ENCODE data around the gene BEST3.

The BEST3 gene

DNA sequence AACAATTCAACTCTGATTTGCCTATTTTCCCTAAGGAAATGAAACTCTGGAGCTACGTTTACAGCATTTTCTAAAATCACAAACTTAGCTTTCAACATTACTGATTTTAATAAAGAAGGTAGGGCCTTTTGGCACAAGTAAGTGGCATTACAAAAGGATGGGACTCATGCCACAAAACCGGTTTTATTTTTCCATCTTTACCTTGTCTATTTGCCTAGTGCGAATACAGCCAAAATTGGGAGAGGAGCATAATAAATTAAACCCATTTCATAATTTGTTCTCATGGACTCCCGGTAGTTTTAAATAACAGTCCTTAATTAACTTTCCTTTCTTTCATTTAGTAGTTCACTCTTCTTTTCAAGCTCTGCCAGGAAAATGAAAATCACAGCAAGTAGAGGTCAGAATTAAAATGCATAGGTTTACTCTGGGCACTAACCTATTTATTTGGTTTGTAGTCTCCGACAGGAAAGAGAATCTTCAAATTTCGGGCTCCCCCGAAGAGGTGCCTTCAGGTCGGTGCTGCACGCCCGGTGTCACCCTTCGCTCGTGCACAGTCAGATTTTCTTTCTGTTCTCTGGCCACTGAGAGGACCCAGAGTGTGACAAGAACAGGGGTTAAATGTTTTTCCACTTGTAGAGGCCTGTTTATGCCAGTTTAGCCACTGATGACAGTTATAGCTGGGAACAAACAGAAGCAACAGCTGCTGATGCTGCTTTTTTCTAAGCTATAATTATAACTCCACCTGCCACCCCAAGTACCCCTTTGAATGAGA lies at the start of gene BEST3:
Gene BEST3 (minus strand): TSS at position 535 of the 772 bp plus-strand sequence. CDS start 1,505 bp downstream, outside the sequence.
- no peak for DNase-seq

DNA sequence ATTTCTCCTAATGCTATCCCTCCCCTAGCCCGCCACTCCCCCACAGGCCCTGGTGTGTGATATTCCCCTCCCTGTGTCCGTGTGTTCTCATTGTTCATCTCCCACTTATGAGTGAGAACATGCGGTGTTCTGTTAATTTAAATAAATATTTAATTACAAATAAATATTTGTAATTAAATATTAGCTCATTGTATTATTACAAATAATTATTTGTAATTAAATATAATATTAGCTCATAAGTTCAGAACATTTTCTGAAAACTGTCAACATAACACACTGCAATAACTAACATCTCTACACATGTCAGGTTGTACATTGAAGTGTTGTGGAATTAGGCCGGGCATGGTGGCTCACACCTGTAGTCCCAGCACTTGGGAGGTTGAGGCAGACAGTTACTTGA lies 45.0 kb upstream of the BEST3 start:
- no peak for DNase-seq

DNA sequence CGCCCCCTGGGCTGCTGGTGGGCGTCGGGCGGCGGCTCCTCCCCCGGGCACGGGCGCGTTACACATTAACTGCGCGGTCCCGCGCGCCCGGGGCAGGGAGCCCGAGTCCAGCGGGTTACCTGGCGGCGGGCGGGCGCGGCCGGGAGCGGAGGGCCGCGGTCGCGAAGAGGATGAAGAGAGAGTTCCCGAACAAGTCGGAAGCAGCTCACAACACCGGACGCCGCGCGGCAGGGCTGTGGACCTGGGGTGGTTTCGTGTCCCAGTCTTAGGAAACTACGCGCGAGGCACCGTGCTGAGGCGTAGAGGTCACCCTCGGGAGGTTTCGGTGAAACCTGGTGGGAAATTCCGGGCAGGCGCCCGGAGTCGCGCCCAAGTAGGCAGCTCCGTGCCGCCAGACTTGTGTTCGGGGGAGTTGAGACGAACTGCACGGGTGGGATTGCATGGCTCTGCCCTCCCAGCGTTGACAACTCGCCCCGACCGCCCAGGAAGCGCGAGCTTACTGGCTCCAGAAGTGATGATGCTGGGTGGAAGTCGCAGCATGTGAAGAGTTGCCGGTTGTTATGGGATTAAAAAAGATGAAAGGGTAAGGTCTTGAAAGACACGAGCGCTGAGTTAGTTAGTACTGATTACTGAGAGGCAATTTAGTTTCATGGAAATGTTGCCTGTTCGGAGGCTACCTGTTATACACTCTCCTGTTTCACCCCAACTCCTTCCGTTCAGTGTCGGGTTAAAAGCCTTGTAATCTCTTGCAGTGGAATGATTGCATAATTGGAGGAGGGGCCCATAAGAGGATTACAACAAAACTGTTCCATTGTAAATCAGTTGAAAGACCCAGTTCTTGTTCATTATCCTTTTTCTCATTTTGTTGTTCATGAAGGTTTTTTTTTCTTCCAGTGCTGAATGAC lies 40.4 kb upstream of the BEST3 start:
- DNase-seq = peak in 39 of 51 donors; percentile 6 to 71 (median 28)

- DNase-seq = peak; percentile 20 to 92 (median 77)
Observed at GRCh38 chr12:69738351-69739286, 39.5 kb upstream of the BEST3 start, which contains the start of gene RAB3IP. TSS of gene RAB3IP (plus strand) at chr12:69738860. CDS start at chr12:69755409, 16,549 bp downstream.

DNA sequence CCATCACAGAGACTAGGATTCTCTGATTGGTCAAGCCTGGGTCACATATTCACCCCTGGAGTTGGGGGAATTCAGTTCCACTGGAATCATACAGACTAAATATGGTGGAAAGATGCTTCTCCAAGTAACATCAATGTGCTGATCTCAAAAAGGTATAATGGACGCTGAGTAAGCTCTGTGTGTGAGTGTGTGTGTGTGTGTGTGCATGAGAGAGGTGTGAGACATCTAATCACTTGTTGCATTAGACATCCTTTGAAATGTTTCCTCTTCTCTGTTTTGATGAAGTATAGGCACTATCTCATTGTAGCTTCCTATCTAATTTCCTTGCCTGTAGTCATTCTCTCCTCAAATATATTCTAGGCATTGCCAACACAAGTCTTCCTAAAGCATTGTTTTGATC lies 34.5 kb upstream of the BEST3 start:
- DNase-seq = no peak

- no peak for DNase-seq
Observed at GRCh38 chr12:69732088-69732487, 33.0 kb upstream of the BEST3 start.

DNA sequence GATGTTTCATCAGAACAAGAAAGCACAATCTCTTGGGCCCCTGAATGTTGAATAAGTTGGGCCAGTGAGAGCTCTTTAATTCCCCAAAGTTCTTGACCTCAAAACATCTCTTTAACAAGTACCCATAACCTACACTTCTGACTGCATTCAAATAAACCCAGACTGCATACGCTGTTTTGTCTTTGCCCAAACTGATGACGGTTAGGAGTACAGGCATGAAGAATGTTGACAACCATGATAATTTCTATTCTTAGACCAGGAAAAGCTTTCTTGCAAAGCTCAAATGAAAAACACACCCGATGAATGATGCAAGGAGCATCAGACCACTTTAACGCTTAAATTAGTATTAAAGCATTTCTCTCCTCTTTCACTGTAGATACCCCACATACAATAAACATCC lies 27.8 kb upstream of the BEST3 start:
- no peak for DNase-seq

GRCh38 chr12:69720750-69721149 lies 21.6 kb upstream of the BEST3 start:
- no peak for DNase-seq

DNA sequence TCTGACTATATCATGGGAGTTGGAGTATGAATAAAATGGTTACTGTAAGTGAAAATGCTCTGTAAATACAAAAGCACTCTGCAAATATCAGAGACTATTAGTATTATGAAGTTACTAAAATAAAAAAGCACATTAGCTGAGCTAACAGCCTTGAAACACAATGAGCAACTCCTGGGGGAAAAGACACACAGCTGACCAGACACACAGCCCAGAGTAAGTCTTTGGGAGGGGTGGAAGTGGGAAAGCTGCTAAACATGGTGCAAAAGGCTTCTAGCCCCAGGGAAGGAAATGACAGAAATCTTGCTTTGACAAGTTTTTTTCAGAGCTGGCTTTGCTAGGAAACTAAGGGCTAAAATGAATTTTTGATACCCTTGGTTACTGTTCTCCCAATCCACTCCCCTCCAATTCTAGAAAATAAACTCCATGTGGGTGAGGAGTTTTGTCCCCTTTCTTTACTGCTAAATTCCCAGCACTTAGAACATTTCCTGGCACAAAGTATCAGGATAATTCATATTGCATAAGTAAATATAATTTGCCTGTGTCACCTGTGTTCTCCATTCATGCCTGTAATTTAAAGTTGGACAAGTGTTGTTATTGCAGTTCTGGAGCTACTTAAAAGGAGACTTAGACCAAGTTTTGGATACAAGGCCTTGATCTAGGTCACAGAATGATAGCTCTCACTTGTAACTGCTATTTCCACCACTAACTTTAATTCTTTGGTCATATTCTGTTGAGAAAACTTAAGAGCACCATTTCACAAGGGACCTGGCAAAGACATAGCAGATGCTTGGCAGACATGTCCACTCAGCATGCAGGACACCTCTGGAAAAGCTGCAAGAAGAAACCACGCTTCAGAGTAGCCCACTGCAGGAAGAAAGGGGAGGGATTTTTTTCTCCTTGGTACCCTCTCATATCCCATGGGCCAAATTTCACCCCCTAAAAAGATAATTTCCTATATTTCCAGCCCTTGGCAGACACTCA lies 20.5 kb upstream of the BEST3 start:
- DNase-seq = no peak

GRCh38 chr12:69714542-69714941 lies 15.4 kb upstream of the BEST3 start:
- no peak for DNase-seq

DNA sequence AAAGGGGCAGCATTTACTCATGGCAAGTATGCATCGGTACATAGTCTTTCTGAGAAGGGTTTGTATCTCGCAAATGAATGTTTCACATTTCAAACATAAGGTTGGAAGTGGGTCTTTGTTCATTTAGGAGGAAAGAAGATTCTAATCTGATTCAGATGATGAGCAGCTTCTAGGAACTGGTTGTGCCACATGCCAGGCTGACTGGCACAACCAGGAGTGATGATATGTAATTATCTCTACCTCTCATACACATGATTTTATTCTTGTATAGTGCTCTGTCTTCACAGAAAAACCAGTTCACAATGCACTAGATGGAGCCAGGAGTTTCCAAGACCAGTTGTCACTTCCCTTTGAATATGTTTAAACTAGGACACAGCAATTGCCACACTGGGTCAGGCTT lies 13.7 kb upstream of the BEST3 start:
- no peak for DNase-seq

DNA sequence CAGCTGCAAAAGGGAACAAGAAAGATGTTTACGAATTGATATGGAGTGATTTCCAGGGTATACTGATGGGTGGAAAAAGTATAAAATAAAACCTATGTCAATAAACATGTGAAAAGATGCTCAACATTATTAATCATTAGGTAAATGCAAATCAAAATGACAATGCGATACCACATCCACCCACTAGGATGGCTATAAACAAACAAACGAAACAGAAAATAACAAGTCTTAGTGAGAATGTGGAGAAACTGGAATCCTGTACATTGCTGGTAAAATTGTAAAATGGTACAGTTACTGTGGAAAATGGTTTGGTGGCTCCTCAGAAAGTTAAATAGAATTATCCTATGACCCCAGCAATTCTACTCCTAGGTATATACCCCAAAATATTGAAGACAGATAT lies 9.5 kb upstream of the BEST3 start:
- DNase-seq = no peak

DNA sequence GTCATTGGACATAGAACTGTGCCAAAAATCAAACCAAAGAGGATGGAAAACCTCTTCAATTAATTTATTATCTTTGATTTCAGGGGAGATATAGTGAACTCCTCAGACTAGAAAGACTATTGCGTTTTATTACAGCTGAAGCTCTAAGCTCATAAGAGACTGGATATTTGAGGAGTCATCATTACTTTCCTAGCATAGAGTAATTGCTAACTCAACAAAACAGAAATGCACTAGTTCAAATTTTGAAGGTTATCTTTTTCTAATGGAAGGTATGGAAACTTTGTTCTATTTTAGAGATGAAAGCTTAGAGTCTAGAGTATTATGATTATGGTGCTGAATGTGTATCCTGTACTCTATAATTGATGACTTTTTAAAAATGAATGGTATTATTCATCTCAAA lies 5.3 kb upstream of the BEST3 start:
- DNase-seq = no peak

DNA sequence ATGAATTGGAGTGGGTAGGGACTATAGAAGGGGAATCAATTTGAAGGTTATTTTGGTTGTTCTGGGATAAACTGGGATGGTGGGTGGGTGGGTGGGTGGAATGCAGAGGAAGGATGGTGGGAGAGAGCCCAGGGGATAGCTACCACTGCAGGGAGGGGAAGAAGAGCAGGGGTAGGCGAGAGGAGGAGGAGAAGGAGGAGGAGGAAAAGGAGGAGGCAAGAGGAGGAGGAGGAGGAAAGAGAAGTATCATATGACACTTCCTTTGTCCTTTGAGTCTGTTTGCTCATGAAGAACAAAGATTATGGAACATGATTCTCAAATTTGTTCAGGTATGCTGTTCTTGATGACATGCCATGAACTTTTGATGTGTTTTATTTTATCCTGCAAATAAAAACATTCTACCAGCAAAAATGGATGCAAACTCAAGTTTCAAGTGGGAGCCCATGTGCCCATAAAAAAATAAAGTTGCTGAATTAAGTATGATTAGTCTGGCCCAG lies 4.1 kb upstream of the BEST3 start:
- no peak for DNase-seq

GRCh38 chr12:69701826-69702225 lies 2.7 kb upstream of the BEST3 start:
- DNase-seq = peak in 21 of 51 donors; percentile 2 to 38 (median 15)

GRCh38 chr12:69698054-69698453 lies 1.0 kb downstream of the BEST3 start:
- no peak for DNase-seq

DNA sequence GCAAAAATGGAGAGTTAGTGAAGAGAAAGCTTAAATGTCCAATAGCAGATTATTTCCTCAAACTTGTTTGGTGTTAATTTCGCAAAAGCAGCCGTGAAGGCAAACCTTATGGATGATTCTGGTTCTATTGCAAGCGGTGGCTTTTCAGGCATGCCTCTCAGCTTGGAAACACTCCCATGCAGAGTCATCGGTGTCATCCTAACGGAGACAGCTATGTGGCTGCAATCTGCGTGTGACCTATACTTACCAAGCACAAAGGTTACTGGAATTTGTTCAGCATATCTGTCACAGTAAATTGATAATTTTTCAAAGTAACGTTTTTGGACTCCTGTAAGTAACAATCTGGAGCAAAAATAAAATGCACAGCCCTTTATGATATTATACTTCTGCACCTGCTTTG lies 5.0 kb downstream of the BEST3 start:
- DNase-seq = no peak

DNA sequence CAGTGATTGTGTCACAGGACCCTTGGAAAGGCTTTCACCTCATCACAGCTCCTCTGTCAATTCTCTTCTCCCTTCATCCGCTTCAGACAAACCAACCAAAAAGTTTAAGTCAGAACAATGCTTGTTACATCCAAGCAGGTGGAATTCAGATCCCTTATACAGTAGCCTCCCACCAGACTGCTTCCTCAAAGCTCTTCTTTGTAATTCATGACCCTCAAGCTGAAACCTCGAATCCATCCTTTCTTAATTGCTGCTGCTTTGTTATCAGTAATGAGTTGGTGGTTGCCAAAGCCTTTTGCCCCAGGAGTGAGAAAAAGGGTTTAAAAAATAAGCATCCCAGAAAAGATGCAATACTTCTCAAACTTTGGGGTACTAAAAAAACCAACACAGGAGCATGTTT lies 9.5 kb downstream of the BEST3 start:
- no peak for DNase-seq

DNA sequence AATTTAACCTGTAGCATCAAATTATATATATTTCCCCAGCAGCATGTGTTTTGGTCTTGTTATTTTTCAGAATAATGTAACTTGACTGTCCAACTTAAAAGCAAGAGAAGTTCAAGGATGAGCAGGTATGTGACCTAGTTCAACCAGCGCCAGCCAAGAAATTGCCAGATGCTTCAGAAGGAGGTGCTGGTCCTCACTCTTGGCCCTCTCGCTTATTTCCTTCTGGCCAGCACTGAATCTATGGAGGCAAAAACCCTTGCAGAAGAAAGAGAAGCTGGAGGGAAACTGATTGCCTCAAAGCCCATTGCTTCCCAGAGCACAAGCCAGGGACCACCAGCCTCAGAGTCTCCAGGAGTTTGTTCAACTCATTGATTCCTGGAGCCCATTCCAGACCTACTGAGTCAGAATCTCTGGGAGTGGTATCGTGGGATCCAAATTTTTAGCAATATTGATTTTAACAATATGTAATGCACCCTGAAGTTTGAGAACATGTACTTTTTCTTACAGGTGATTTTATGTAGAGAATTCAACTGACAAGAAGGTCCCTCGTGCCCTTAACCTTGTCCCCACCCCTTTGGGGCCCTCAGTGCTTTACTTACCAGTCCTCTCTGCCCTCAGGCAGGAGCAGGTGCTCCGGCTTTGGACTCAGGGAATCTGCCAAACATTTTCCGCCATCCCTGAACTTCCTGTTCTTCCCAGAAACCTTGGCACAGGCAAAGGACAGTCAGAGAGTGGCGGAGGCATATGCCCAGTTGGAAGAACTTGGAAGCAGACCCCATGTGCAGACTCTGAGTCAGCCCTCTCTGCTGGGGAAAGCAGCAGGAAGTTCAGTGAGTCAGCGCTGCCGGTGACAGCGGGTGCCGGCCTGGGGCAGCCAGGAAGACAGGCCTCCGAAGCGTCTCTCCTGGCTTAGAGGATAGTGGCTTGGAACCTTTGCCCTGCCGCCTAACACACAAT lies 10.4 kb downstream of the BEST3 start:
- DNase-seq = peak in 19 of 51 donors; percentile 3 to 73 (median 16)

Data from hypothalamus (tissue), 51 donors.